Dendritic cell treated with granulocyte-macrophage colony-stimulating factor and Interleukin-4, amounts not matched to agents 40 ng/mL and 50 ng/mL, for 4 days (primary cell): ENCODE data around the gene TUG1.

ENCODE experiments used
- H3K27ac Mint-ChIP-seq: one replicate; pipeline ENCODE4 v1.8.0; 2022; ENCODE audit warnings: mild to moderate bottlenecking, mixed read lengths
- H3K27me3 Mint-ChIP-seq: one replicate; pipeline ENCODE4 v1.8.0; 2022; ENCODE audit warnings: mild to moderate bottlenecking, mixed read lengths
- H3K36me3 Mint-ChIP-seq: one replicate; pipeline ENCODE4 v1.8.0; 2022; ENCODE audit warnings: low read depth, mixed read lengths
- H3K4me1 Mint-ChIP-seq: one replicate; pipeline ENCODE4 v1.8.0; 2022; ENCODE audit warnings: low read depth, mixed read lengths
- H3K4me3 Mint-ChIP-seq: one replicate; pipeline ENCODE4 v1.8.0; 2022; ENCODE audit warnings: mild to moderate bottlenecking, moderate library complexity, mixed read lengths
- H3K9me3 Mint-ChIP-seq: one replicate; pipeline ENCODE4 v1.8.0; 2022; ENCODE audit warnings: mixed read lengths
- intact Hi-C: fragments of 100-400 bp; cut with micrococcal nuclease; formaldehyde crosslinking; loops from one replicate; pipeline ENCODE4 v1.15.0; 2022

Gene TUG1

GRCh38 chr22:30968924-30969531 is at the start of gene TUG1:
TSS of gene TUG1 (plus strand) at chr22:30969265.
- intact Hi-C loops = loop anchor here (5.0 kb wide), 1 partner anchor 113 kb away; the partner anchor contains the start of gene SMTN
- Mint-ChIP-seq H3K9me3 (peaks cover 21% of the 10 kb centered on the region), H3K4me1 (peaks cover 37% of the 10 kb centered on the region), H3K36me3 (peaks cover 71% of the 10 kb centered on the region), H3K4me3 (peak within 1 kb of the TSS; percentile 85), H3K27ac (peak within 1 kb of the TSS; percentile 84), H3K27me3 (no peaks in the 10 kb centered on the region)

GRCh38 chr22:30919973-30920372 is 49.1 kb upstream of the TUG1 start:
- intact Hi-C loops = loop anchor here (10.0 kb wide), 1 partner anchor 285 kb away; the partner anchor contains the start of gene SLC35E4
- no peaks in the 10 kb centered on the region for H3K4me1 Mint-ChIP-seq
- H3K4me3 Mint-ChIP-seq = peak overlapping the region; percentile 6
- H3K27ac Mint-ChIP-seq = no peak overlapping the region
- peaks cover 11% of the 10 kb centered on the region for H3K9me3 Mint-ChIP-seq
- peaks cover 20% of the 10 kb centered on the region for H3K36me3 Mint-ChIP-seq
- H3K27me3 Mint-ChIP-seq = peaks cover 9% of the 10 kb centered on the region

DNA sequence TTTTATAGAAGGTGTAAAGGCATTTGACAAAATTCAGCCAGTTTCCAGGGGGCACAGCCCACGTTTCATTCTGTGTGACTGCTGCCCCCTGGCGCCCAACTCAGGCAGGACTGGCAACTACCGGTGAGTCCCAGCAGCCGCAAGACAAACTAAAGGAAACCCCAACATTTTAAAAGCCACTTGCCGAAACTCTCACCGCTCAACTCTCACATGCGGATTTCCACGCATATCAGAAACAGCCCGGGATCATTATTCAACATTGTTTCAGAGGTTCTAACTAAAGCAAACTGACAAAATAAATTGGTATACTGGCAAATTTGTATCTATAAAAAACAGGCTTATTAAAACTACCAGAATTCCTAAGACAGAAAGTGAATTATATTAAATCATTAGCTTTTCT is 48.7 kb upstream of the TUG1 start:
- no peaks in the 10 kb centered on the region for H3K4me1 Mint-ChIP-seq
- peaks cover 9% of the 10 kb centered on the region for H3K27me3 Mint-ChIP-seq
- intact Hi-C loops = loop anchor here (10.0 kb wide), 1 partner anchor 286 kb away; the partner anchor contains the start of gene SLC35E4
- peak overlapping the region; percentile 48 for H3K4me3 Mint-ChIP-seq
- no peak overlapping the region for H3K27ac Mint-ChIP-seq
- H3K9me3 Mint-ChIP-seq = peaks cover 11% of the 10 kb centered on the region
- peaks cover 25% of the 10 kb centered on the region for H3K36me3 Mint-ChIP-seq

- intact Hi-C loops = loop anchor here (10.0 kb wide), 1 partner anchor 286 kb away; the partner anchor contains the start of gene SLC35E4
- Mint-ChIP-seq H3K36me3 (peaks cover 32% of the 10 kb centered on the region), H3K9me3 (peaks cover 7% of the 10 kb centered on the region), H3K27me3 (peaks cover 9% of the 10 kb centered on the region), H3K4me1 (no peaks in the 10 kb centered on the region), H3K27ac (peak overlapping the region; percentile 80), H3K4me3 (peak overlapping the region; percentile 75)
These were observed 48.0 kb upstream of the TUG1 start for GRCh38 chr22:30921108-30921507.

GRCh38 chr22:30922151-30922611 is 46.9 kb upstream of the TUG1 start:
- intact Hi-C loops = loop anchor here (10.0 kb wide), 1 partner anchor 287 kb away; the partner anchor contains the start of gene SLC35E4
- Mint-ChIP-seq H3K9me3 (no peaks in the 10 kb centered on the region), H3K36me3 (peaks cover 36% of the 10 kb centered on the region), H3K27ac (peak overlapping the region; percentile 80), H3K4me3 (peak overlapping the region; percentile 75), H3K4me1 (no peaks in the 10 kb centered on the region), H3K27me3 (peaks cover 9% of the 10 kb centered on the region)

DNA sequence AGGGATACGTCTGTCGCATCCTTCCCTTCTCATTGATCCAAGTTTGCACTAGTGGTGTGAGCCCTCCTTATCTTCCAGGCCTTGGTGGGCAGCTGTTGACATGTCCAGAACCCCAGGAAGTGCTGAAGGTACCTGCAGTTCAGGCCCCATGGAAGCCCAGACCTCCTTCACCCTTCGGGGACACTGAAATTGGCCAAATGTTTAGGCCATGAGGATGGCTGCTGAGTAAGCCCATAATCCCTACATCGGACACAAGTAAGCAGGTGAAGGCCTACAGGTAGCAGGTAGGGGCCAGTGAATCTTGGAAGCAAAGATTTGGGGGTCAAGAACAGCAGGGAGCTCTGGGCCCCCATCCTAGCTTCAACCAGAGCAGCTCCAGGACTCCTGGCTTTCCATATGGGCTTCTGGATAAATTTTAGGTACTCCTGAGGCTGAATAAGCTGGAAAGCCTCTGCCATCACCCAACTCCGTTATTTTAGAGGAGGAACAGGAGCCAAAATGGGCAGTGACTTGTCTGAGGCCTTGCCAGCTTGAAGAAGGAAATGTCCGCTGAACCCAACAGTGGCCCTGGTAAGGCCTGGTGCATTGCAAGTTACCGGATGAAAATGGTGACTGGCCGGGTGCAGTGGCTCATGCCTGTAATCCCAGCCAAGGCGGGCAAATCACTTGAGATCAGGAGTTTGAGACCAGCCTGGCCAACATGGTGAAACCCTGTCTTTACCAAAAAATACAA is 45.7 kb upstream of the TUG1 start:
- Mint-ChIP-seq H3K27ac (no peak overlapping the region), H3K4me1 (no peaks in the 10 kb centered on the region), H3K4me3 (no peak overlapping the region), H3K27me3 (peaks cover 9% of the 10 kb centered on the region), H3K36me3 (peaks cover 47% of the 10 kb centered on the region), H3K9me3 (no peaks in the 10 kb centered on the region)
- intact Hi-C loops = loop anchor here (10.0 kb wide), 1 partner anchor 289 kb away; the partner anchor contains the start of gene SLC35E4

DNA sequence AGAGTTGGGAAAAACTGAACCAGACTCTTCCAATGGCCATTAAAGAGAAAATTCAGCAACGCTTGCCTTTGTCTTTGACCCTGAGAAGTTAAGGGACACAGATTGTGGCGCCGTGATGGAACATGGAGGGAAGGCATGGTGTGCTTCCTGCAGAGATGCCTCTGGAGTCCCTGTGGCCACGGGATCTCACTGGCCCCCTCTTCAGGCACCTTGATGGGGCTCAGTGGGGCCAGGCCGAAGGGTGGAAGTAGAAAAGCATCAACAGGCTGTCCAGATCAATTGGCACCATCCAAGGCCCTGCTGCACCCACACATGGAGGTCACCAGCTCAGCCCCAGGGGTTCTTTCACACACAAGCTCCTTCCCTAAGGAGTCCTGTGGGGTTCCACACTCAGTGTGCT is 43.4 kb upstream of the TUG1 start:
- Mint-ChIP-seq H3K27ac (no peak overlapping the region), H3K36me3 (peaks cover 61% of the 10 kb centered on the region), H3K4me3 (no peak overlapping the region), H3K9me3 (no peaks in the 10 kb centered on the region), H3K27me3 (peaks cover 8% of the 10 kb centered on the region), H3K4me1 (no peaks in the 10 kb centered on the region)
- intact Hi-C loops = loop anchor here (10.0 kb wide), 1 partner anchor 291 kb away; the partner anchor contains the start of gene SLC35E4

DNA sequence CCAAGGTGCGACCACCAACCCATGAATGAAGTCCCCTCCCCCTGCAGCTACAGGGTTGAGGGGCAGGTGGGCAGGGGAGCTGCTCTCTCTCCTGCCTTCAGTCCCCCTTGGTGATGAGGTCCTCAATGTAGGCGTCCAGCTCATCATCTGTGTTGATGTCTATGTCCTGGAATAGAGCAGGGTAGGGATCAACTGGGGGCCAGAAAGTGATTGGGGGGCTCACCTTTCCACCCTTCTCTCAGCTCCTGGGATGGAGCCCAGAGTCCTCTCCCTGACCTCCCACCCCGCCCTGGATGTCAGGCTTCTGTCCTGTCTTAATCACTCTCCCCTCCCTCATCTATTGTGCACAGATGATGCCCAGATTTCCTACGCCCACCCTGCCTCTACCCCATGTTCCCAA is 42.4 kb upstream of the TUG1 start:
- Mint-ChIP-seq H3K4me1 (no peaks in the 10 kb centered on the region), H3K27me3 (peaks cover 4% of the 10 kb centered on the region), H3K27ac (no peak overlapping the region), H3K9me3 (no peaks in the 10 kb centered on the region), H3K36me3 (peaks cover 71% of the 10 kb centered on the region), H3K4me3 (no peak overlapping the region)
- intact Hi-C loops = loop anchor here (10.0 kb wide), 1 partner anchor 292 kb away; the partner anchor contains the start of gene SLC35E4

DNA sequence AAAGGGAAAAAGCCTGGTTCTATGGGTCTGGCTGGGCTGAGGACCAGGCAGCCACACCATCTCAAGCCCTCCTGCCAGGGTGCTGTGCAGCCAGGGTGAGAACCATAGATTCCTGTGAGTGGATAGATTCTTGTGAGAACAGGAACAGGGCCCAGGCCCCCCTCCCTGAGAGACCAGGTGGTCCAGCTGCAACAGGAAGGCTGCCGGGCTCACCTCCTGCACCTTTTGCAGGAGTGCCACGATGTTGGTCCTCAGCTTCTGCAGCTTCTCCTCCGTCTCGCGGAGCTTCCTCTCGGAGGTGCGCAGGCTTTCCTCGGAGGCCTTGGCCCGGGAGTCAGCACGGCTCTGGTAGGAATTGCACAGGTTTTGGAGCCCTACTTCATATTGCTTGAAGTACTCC is 41.3 kb upstream of the TUG1 start:
- Mint-ChIP-seq H3K36me3 (peaks cover 82% of the 10 kb centered on the region), H3K9me3 (no peaks in the 10 kb centered on the region), H3K4me1 (no peaks in the 10 kb centered on the region), H3K27me3 (peaks cover 1% of the 10 kb centered on the region), H3K4me3 (no peak overlapping the region), H3K27ac (no peak overlapping the region)
- intact Hi-C loops = loop anchor here (10.0 kb wide), 1 partner anchor 293 kb away; the partner anchor contains the start of gene SLC35E4

DNA sequence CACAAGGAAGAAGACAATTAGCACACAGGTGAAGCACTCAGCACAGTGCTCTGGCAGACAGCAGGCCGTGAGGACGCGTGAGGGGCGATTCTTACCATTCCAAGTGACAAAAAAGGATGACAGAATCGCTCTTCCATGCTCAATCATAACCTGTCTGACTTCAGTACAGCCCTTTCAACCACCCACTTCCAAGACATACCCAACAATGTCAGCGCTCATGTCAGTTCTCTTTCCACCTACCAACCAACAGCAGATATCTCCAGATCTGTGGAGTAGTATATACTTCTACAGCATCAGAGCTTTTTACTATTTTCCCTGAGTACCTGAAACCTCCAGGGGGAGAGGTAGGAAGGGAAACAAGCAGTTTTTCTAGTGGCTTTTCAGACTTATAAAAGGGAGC is 40.7 kb upstream of the TUG1 start:
- H3K4me1 Mint-ChIP-seq = no peaks in the 10 kb centered on the region
- no peak overlapping the region for H3K27ac Mint-ChIP-seq
- H3K9me3 Mint-ChIP-seq = no peaks in the 10 kb centered on the region
- intact Hi-C loops = loop anchor here (10.0 kb wide), 1 partner anchor 294 kb away; the partner anchor contains the start of gene SLC35E4
- no peaks in the 10 kb centered on the region for H3K27me3 Mint-ChIP-seq
- H3K36me3 Mint-ChIP-seq = peaks cover 88% of the 10 kb centered on the region
- H3K4me3 Mint-ChIP-seq = no peak overlapping the region

DNA sequence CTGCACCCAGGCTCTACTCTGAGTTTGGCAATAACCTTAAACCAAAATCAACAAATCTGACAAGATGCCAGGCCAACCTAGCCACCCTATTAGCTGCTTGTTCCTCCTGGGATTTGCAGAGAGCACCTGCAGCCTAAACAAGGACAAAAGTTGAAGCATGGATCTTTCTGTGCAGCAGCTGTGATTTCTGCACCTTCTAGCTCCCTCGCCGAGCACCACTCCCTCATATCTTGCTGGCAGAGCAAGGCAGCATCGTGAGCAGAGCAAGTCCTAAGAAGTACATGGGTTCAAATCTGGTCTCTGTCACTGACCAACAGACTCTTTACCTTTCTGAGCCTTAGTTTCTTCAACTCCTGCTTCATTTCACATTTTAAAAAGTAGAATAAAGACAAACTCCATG is 38.8 kb upstream of the TUG1 start:
- no peaks in the 10 kb centered on the region for H3K9me3 Mint-ChIP-seq
- H3K4me3 Mint-ChIP-seq = no peak overlapping the region
- no peak overlapping the region for H3K27ac Mint-ChIP-seq
- H3K36me3 Mint-ChIP-seq = peaks cover 90% of the 10 kb centered on the region
- H3K4me1 Mint-ChIP-seq = no peaks in the 10 kb centered on the region
- intact Hi-C loops = no loop called here
- H3K27me3 Mint-ChIP-seq = no peaks in the 10 kb centered on the region

- H3K9me3 Mint-ChIP-seq = no peaks in the 10 kb centered on the region
- H3K4me3 Mint-ChIP-seq = no peak overlapping the region
- H3K4me1 Mint-ChIP-seq = no peaks in the 10 kb centered on the region
- H3K27ac Mint-ChIP-seq = no peak overlapping the region
- no peaks in the 10 kb centered on the region for H3K27me3 Mint-ChIP-seq
- intact Hi-C loops = no loop called here
- H3K36me3 Mint-ChIP-seq = peaks cover 88% of the 10 kb centered on the region
These were observed 37.3 kb upstream of the TUG1 start for GRCh38 chr22:30931541-30932300.

DNA sequence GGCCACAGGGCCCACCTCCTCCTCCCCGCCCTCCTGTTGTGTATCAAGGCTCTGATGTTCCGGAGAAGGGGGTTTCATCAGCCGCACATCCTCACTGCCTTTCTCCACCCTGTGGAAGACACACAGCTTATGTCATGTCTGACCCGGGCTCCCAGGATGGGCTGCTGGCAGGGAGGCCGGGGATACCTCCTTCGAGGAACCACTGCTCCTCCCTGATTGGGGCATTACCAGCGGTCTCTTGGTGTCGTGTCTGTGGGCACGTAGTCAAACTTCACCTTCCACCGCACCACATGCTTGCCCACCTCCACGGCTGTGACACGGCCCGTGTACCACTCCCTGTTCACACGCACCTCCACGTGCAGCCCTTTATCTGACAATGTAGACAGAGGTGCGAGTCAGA is 36.4 kb upstream of the TUG1 start:
- Mint-ChIP-seq H3K36me3 (peaks cover 88% of the 10 kb centered on the region), H3K27me3 (no peaks in the 10 kb centered on the region), H3K4me3 (no peak overlapping the region), H3K27ac (no peak overlapping the region), H3K4me1 (no peaks in the 10 kb centered on the region), H3K9me3 (no peaks in the 10 kb centered on the region)
- intact Hi-C loops = no loop called here
